ENCODE data around the gene PRRG4.
"Not testable (repeated sequence)": the region's sequence is repeated elsewhere in the genome, so short reads cannot be mapped to it uniquely, and the experiment has no call there.

PRRG4 gene

DNA sequence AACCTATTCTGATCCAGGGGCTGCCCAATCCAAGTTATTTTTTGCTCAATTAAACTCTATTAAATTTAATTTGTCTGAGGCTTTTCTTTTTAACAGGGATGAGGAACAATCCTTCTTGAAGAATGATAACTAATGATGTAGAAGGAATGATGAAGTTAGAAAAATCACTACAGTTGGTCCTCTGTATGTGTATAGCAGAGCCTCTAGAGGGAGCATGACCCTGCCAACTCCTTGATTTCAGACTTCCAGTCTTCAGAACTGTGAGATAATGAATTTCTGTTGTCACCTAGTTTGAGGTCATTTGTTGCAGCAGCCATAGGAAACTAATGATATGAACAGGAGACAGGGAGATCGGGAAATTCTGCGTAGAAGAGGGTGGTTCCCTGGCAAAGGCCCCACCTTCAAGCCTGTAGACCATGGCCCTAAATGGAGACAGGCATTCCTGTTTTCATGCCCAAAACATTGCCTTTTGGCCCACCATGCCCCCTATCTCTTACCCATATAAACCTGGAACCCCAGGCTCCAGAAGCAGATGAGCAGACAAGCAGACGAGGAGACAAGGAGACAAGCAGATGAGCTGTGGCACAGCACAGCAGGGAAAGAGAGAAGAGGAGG is 55.1 kb downstream of the PRRG4 start:
- Histone ChIP-seq H2AK5ac (ENCODE audit: low read depth, low read length) (no peak overlapping the region), H4K8ac (ENCODE audit: low read depth, low read length) (no peak overlapping the region), H3K27ac (replicated peaks; ENCODE audit: low read length) (no peak overlapping the region), H3K14ac (ENCODE audit: low read length) (no peak overlapping the region), H2BK15ac (ENCODE audit: low read length) (no peak overlapping the region), H4K91ac (ENCODE audit: low read depth, low read length, poor library complexity) (no peak overlapping the region), H3K4ac (ENCODE audit: low read length) (no peak overlapping the region), H3K9ac (ENCODE audit: low read depth, low read length, poor library complexity) (no peak overlapping the region), H3K27me3 (ENCODE audit: control insufficient read depth in 3 of 3, insufficient read depth in 3 of 3, low read depth in 1 of 3, low read length in 3 of 3) (peaks cover 0 to 4% (median 0%) of the 10 kb centered on the region in 3 experiments), H3K23ac (ENCODE audit: low read depth, low read length, poor library complexity) (no peak overlapping the region), H3K9me3 (replicated peaks in 1 of 2; ENCODE audit: control insufficient read depth in 2 of 2, insufficient read depth in 1 of 2, low read depth in 1 of 2, low read length in 2 of 2) (peaks cover 0 to 2% of the 10 kb centered on the region in 2 donors), H2BK120ac (ENCODE audit: low read depth, low read length) (no peak overlapping the region), H3K18ac (ENCODE audit: low read length) (no peak overlapping the region), H2BK5ac (ENCODE audit: low read length) (no peak overlapping the region), H2BK12ac (ENCODE audit: low read length) (no peak overlapping the region), H2AFZ (ENCODE audit: low read length) (no peak overlapping the region), H3K4me2 (ENCODE audit: insufficient read depth, low read length, poor library complexity, severe bottlenecking) (no peak overlapping the region), H3K4me1 (ENCODE audit: control insufficient read depth in 2 of 2, insufficient read depth in 1 of 2, low read depth in 1 of 2, low read length in 2 of 2) (peaks cover 0 to 4% of the 10 kb centered on the region in 2 donors), H3K79me1 (ENCODE audit: low read depth, low read length) (no peaks in the 10 kb centered on the region), H3K36me3 (replicated peaks in 1 of 2; ENCODE audit: control insufficient read depth in 2 of 2, insufficient read depth in 2 of 2, low read length in 2 of 2) (no peaks in the 10 kb centered on the region), H3K4me3 (ENCODE audit: low read length in 2 of 2) (no peak overlapping the region)
- WGBS, 2 donors (ENCODE audit: extremely low coverage in 2 of 2, insufficient read length in 2 of 2, insufficient replicate concordance in 1 of 2), result no CpG with 5 or more reads among the region's 3 CpGs
- DNase-seq (ENCODE audit: low spot score), result no peak

DNA sequence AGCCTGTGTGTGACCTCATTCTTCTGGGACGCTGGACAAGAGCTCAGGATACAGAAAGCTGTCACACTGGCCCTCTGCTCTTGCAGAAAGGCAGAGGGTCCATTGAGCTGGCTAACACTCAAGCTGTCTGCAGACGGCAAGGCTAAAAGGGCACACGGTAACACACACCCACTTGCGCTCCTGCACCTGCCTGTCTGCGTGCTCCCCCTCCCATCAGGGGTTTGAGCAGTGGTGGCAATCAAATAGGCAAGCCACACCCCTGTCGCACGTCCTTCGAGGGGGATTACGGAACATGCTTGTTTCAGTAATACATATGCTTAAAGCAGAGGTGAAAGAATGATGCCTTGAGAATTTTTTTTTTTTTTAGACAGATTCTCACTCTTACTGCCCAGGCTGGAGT is 55.8 kb downstream of the PRRG4 start:
- no peak overlapping the region for H2BK120ac ChIP-seq (ENCODE audit: low read depth, low read length)
- H3K4me1 ChIP-seq (ENCODE audit: control insufficient read depth in 2 of 2, insufficient read depth in 1 of 2, low read depth in 1 of 2, low read length in 2 of 2), result peaks cover 0 to 4% of the 10 kb centered on the region in 2 donors
- peaks cover 0 to 2% of the 10 kb centered on the region in 2 donors for H3K9me3 ChIP-seq (replicated peaks in 1 of 2; ENCODE audit: control insufficient read depth in 2 of 2, insufficient read depth in 1 of 2, low read depth in 1 of 2, low read length in 2 of 2)
- no peak overlapping the region for H2BK5ac ChIP-seq (ENCODE audit: low read length)
- H3K14ac ChIP-seq (ENCODE audit: low read length), result peak overlapping the region; percentile 84
- no peak overlapping the region for H2AK5ac ChIP-seq (ENCODE audit: low read depth, low read length)
- no peak overlapping the region for H3K4ac ChIP-seq (ENCODE audit: low read length)
- H2BK15ac ChIP-seq (ENCODE audit: low read length), result no peak overlapping the region
- no CpG with 5 or more reads among the region's 9 CpGs for WGBS, 2 donors (ENCODE audit: extremely low coverage in 2 of 2, insufficient read length in 2 of 2, insufficient replicate concordance in 1 of 2)
- H4K91ac ChIP-seq (ENCODE audit: low read depth, low read length, poor library complexity), result no peak overlapping the region
- H3K79me1 ChIP-seq (ENCODE audit: low read depth, low read length), result no peaks in the 10 kb centered on the region
- no peak overlapping the region for H2AFZ ChIP-seq (ENCODE audit: low read length)
- no peak overlapping the region for H3K4me3 ChIP-seq (ENCODE audit: low read length in 2 of 2)
- no peak overlapping the region for H3K9ac ChIP-seq (ENCODE audit: low read depth, low read length, poor library complexity)
- no peak overlapping the region for H3K23ac ChIP-seq (ENCODE audit: low read depth, low read length, poor library complexity)
- H3K18ac ChIP-seq (ENCODE audit: low read length), result peak overlapping the region; percentile 36
- H3K27ac ChIP-seq (replicated peaks; ENCODE audit: low read length), result no peak overlapping the region
- H4K8ac ChIP-seq (ENCODE audit: low read depth, low read length), result no peak overlapping the region
- H2BK12ac ChIP-seq (ENCODE audit: low read length), result no peak overlapping the region
- H3K4me2 ChIP-seq (ENCODE audit: insufficient read depth, low read length, poor library complexity, severe bottlenecking), result no peak overlapping the region
- H3K27me3 ChIP-seq (ENCODE audit: control insufficient read depth in 3 of 3, insufficient read depth in 3 of 3, low read depth in 1 of 3, low read length in 3 of 3), result peaks cover 0 to 4% (median 0%) of the 10 kb centered on the region in 3 experiments
- DNase-seq (ENCODE audit: low spot score), result no peak
- H3K36me3 ChIP-seq (replicated peaks in 1 of 2; ENCODE audit: control insufficient read depth in 2 of 2, insufficient read depth in 2 of 2, low read length in 2 of 2), result no peaks in the 10 kb centered on the region

DNA sequence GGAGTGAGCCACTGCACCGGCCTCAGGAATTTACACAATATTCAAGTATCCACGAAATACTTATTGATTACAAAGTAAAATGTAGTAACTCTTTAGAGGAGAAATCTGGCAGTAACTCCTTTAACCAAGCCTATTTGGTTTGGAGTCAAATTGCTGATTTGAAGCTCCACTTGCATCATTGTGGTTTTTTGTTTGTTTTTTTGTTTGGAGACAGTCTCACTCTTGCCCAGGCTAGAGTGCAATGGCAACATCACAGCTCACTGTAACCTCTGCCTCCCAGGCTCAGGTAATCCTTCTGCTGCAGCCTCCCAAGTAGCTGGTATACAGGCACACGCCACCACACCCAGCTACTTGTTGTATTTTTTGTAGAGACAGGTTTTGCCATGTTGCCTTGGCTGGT is 56.5 kb downstream of the PRRG4 start:
- Histone ChIP-seq H3K36me3 (replicated peaks in 1 of 2; ENCODE audit: control insufficient read depth in 2 of 2, insufficient read depth in 2 of 2, low read length in 2 of 2) (no peaks in the 10 kb centered on the region), H3K18ac (ENCODE audit: low read length) (no peak overlapping the region), H3K9ac (ENCODE audit: low read depth, low read length, poor library complexity) (no peak overlapping the region), H4K91ac (ENCODE audit: low read depth, low read length, poor library complexity) (no peak overlapping the region), H3K4me2 (ENCODE audit: insufficient read depth, low read length, poor library complexity, severe bottlenecking) (no peak overlapping the region), H3K4ac (ENCODE audit: low read length) (no peak overlapping the region), H3K14ac (ENCODE audit: low read length) (no peak overlapping the region), H3K4me1 (ENCODE audit: control insufficient read depth in 2 of 2, insufficient read depth in 1 of 2, low read depth in 1 of 2, low read length in 2 of 2) (peaks cover 0 to 4% of the 10 kb centered on the region in 2 donors), H2AFZ (ENCODE audit: low read length) (no peak overlapping the region), H2BK5ac (ENCODE audit: low read length) (no peak overlapping the region), H4K8ac (ENCODE audit: low read depth, low read length) (no peak overlapping the region), H3K79me1 (ENCODE audit: low read depth, low read length) (no peaks in the 10 kb centered on the region), H2BK120ac (ENCODE audit: low read depth, low read length) (no peak overlapping the region), H3K23ac (ENCODE audit: low read depth, low read length, poor library complexity) (no peak overlapping the region), H3K27me3 (ENCODE audit: control insufficient read depth in 3 of 3, insufficient read depth in 3 of 3, low read depth in 1 of 3, low read length in 3 of 3) (peaks cover 0 to 3% (median 0%) of the 10 kb centered on the region in 3 experiments), H3K4me3 (ENCODE audit: low read length in 2 of 2) (no peak overlapping the region), H2BK15ac (ENCODE audit: low read length) (no peak overlapping the region), H2BK12ac (ENCODE audit: low read length) (no peak overlapping the region), H3K27ac (replicated peaks; ENCODE audit: low read length) (no peak overlapping the region), H2AK5ac (ENCODE audit: low read depth, low read length) (no peak overlapping the region), H3K9me3 (replicated peaks in 1 of 2; ENCODE audit: control insufficient read depth in 2 of 2, insufficient read depth in 1 of 2, low read depth in 1 of 2, low read length in 2 of 2) (peaks cover 0 to 2% of the 10 kb centered on the region in 2 donors)
- DNase-seq (ENCODE audit: low spot score), result no peak
- WGBS, 2 donors (ENCODE audit: extremely low coverage in 2 of 2, insufficient read length in 2 of 2, insufficient replicate concordance in 1 of 2), result no CpG with 5 or more reads among the region's 3 CpGs

DNA sequence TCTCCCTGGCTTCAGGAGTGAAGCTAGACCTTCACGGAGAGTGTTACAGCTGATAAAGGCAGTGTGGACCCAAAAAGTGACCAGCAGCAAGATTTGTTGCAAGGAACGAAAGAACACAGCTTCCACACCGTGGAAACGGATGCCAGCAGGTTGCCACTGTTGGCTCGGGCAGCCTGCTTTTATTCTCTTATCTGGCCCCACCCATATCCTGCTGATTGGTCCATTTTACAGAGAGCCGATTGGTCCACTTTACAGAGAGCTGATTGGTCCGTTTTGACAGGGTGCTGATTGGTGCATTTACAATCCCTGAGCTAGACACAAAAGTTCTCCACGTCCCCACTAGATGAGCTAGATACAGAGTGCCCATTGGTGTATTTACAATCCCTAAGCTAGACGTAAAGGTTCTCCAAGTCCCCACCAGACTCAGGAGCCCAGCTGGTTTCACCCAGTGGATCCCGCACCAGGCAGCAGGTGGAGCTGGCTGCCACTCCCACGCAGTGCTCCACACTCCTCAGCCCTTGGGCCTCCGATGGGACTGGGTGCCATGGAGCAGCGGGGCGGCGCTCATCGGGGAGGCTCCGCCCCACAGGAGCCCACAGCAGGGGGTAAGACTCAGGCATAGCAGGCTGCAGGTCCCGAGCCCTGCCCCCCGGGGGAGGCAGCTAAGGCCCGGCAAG is 58.1 kb downstream of the PRRG4 start:
- H2BK5ac ChIP-seq (ENCODE audit: low read length); H3K27me3 ChIP-seq (ENCODE audit: control insufficient read depth in 3 of 3, insufficient read depth in 3 of 3, low read depth in 1 of 3, low read length in 3 of 3): not testable (repeated sequence)
- WGBS, 2 donors (ENCODE audit: extremely low coverage in 2 of 2, insufficient read length in 2 of 2, insufficient replicate concordance in 1 of 2), result no CpG with 5 or more reads among the region's 20 CpGs

More for the DNA sequence above, 58.1 kb downstream of the PRRG4 start:
- not testable (repeated sequence) for H4K91ac ChIP-seq (ENCODE audit: low read depth, low read length, poor library complexity); H2BK15ac ChIP-seq (ENCODE audit: low read length); H2AK5ac ChIP-seq (ENCODE audit: low read depth, low read length); H3K4me2 ChIP-seq (ENCODE audit: insufficient read depth, low read length, poor library complexity, severe bottlenecking); H3K4ac ChIP-seq (ENCODE audit: low read length); H3K14ac ChIP-seq (ENCODE audit: low read length); H3K9ac ChIP-seq (ENCODE audit: low read depth, low read length, poor library complexity); H3K18ac ChIP-seq (ENCODE audit: low read length); H2BK120ac ChIP-seq (ENCODE audit: low read depth, low read length); H3K27ac ChIP-seq (replicated peaks; ENCODE audit: low read length); H3K23ac ChIP-seq (ENCODE audit: low read depth, low read length, poor library complexity); H2AFZ ChIP-seq (ENCODE audit: low read length); H4K8ac ChIP-seq (ENCODE audit: low read depth, low read length); H3K36me3 ChIP-seq (replicated peaks in 1 of 2; ENCODE audit: control insufficient read depth in 2 of 2, insufficient read depth in 2 of 2, low read length in 2 of 2); H3K4me1 ChIP-seq (ENCODE audit: control insufficient read depth in 2 of 2, insufficient read depth in 1 of 2, low read depth in 1 of 2, low read length in 2 of 2); H3K79me1 ChIP-seq (ENCODE audit: low read depth, low read length); DNase-seq (ENCODE audit: low spot score); H3K9me3 ChIP-seq (replicated peaks in 1 of 2; ENCODE audit: control insufficient read depth in 2 of 2, insufficient read depth in 1 of 2, low read depth in 1 of 2, low read length in 2 of 2); H3K4me3 ChIP-seq (ENCODE audit: low read length in 2 of 2); H2BK12ac ChIP-seq (ENCODE audit: low read length)

Measured in neuronal stem cell (in vitro differentiated cells).